H1 (cell line): ENCODE data around the gene TJP3. TPM values are rescaled to one million over a fixed set of nuclear protein-coding genes. Genes with fewer than 3 reads are reported as not detected.

Source experiments
- CTCF ChIA-PET: fragments of 300-600 bp; sonication (Branson Sonifier 250); formaldehyde crosslinking; loops from one replicate; lab custom pipeline; 2021; ENCODE audit not compliant: partially characterized antibody; lab: Charles Lee
- POLR2A ChIA-PET: fragments of 300-600 bp; sonication (Branson Sonifier 250); formaldehyde crosslinking; loops from one replicate; lab custom pipeline; 2021; ENCODE audit warnings: inconsistent platforms; ENCODE audit not compliant: partially characterized antibody; lab: Charles Lee
- DNase-seq, 2 experiments: peaks; one replicate each; pipeline versions ENCODE4 v3.0.0 to v3.0.0-alpha.2; 2010 to 2022; ENCODE audit warnings: low spot score in 2 of 2, low read depth in 1 of 2, mixed read lengths in 1 of 2
- FAIRE-seq: peaks from 2 replicates; lab custom pipeline; 2011; peaks lifted over from hg19 to GRCh38; lab: Jason Lieb, UNC
- H2AFZ ChIP-seq: 2 replicates; pipeline ENCODE4 v1.8.1; 2012; ENCODE audit warnings: low read length, inconsistent platforms
- H2AK5ac ChIP-seq: 2 replicates; pipeline ENCODE4 v1.6.1; 2013; ENCODE audit warnings: low read depth, low read length
- H2BK120ac ChIP-seq: replicated peaks from 2 replicates; pipeline ENCODE3; 2013; ENCODE audit warnings: low read depth, low read length, inconsistent platforms
- H2BK12ac ChIP-seq: 2 replicates; pipeline ENCODE4 v1.6.1; 2013; ENCODE audit warnings: low read depth, low read length
- H2BK15ac ChIP-seq: 2 replicates; pipeline ENCODE4 v1.6.1; 2013; ENCODE audit warnings: low read length
- H2BK20ac ChIP-seq: 2 replicates; pipeline ENCODE4 v1.6.1; 2013; ENCODE audit warnings: low read length
- H2BK5ac ChIP-seq: 2 replicates; pipeline ENCODE4 v1.6.1; 2013; ENCODE audit warnings: low read depth, low read length
- H3K14ac ChIP-seq: 2 replicates; pipeline ENCODE4 v1.6.1; 2013; ENCODE audit warnings: inconsistent platforms; ENCODE audit not compliant: insufficient read length
- H3K18ac ChIP-seq: 2 replicates; pipeline ENCODE4 v1.6.1; 2013; ENCODE audit warnings: low read length; ENCODE audit errors: extremely low read depth
- H3K23ac ChIP-seq: 2 replicates; pipeline ENCODE4 v1.6.1; 2013; ENCODE audit warnings: inconsistent platforms; ENCODE audit not compliant: insufficient read length
- H3K23me2 ChIP-seq: 2 replicates; pipeline ENCODE4 v1.6.1; 2013; ENCODE audit warnings: low read depth, low read length
- H3K27ac ChIP-seq: 2 replicates; pipeline ENCODE4 v1.6.1; 2011; ENCODE audit warnings: low read depth, low read length, inconsistent platforms
- H3K27me3 ChIP-seq, 4 experiments: replicated peaks in 1 of 4; 1 replicate in 1 of 4; 2 replicates in 3 of 4; pipeline versions ENCODE4 v1.6.1 to v1.8.1; 2011 to 2013; ENCODE audit warnings: low read length in 3 of 4, mild to moderate bottlenecking in 3 of 4, inconsistent platforms in 2 of 4, mixed read lengths in 2 of 4, moderate library complexity in 1 of 4; ENCODE audit not compliant: control insufficient read depth in 3 of 4, insufficient read depth in 3 of 4; ENCODE audit errors: extremely low read depth in 1 of 4
- H3K36me3 ChIP-seq, 4 experiments: 2 replicates each; pipeline versions ENCODE4 v1.6.1 to v1.8.1; 2011 to 2013; ENCODE audit warnings: mild to moderate bottlenecking in 4 of 4, low read length in 3 of 4, moderate library complexity in 2 of 4, control low read depth in 1 of 4, inconsistent platforms in 1 of 4; ENCODE audit not compliant: insufficient read depth in 4 of 4, control insufficient read depth in 2 of 4
- H3K4ac ChIP-seq: replicated peaks from 2 replicates; pipeline ENCODE3; 2013; ENCODE audit warnings: low read length, low read depth, mixed read lengths, inconsistent platforms; ENCODE audit not compliant: insufficient read length
- H3K4me1 ChIP-seq, 4 experiments: replicated peaks in 1 of 4; 1 replicate in 1 of 4; 2 replicates in 3 of 4; pipeline versions ENCODE4 v1.6.1 to v1.8.1; 2011 to 2013; ENCODE audit warnings: low read length in 3 of 4, inconsistent platforms in 2 of 4, mixed read lengths in 1 of 4; ENCODE audit not compliant: insufficient read depth in 4 of 4, control insufficient read depth in 3 of 4
- H3K4me2 ChIP-seq, 2 experiments: 2 replicates each; pipeline versions ENCODE4 v1.6.1 to v1.8.1; 2011 to 2013; ENCODE audit warnings: low read depth in 2 of 2, low read length in 2 of 2, control low read depth in 1 of 2, inconsistent platforms in 1 of 2, mild to moderate bottlenecking in 1 of 2; ENCODE audit not compliant: insufficient read depth in 1 of 2
- H3K4me3 ChIP-seq, 4 experiments: fragments of 200-600, 300-600 bp in 1 of 4; sonication (generic), shearing (Covaris generic), sonication (Bioruptor Twin) in 1 of 4; 2 replicates each; pipeline versions ENCODE4 v1.5.1 to v1.8.1; 2011 to 2016; ENCODE audit warnings: low read length in 4 of 4, low read depth in 3 of 4, control low read depth in 2 of 4, inconsistent platforms in 2 of 4, mild to moderate bottlenecking in 2 of 4, mixed read lengths in 1 of 4, moderate library complexity in 1 of 4; ENCODE audit not compliant: insufficient read depth in 2 of 4; ENCODE audit errors: extremely low read depth in 1 of 4
- H3K56ac ChIP-seq: replicated peaks from 2 replicates; pipeline ENCODE3; 2013; ENCODE audit warnings: low read depth, mild to moderate bottlenecking, mixed read lengths, low read length, inconsistent platforms; ENCODE audit not compliant: insufficient read length
- H3K79me1 ChIP-seq: 2 replicates; pipeline ENCODE4 v1.6.1; 2013; ENCODE audit warnings: low read depth, low read length, control low read depth
- H3K79me2 ChIP-seq, 2 experiments: 2 replicates each; pipeline versions ENCODE4 v1.6.1 to v1.8.1; 2012 to 2013; ENCODE audit warnings: low read length in 2 of 2, mild to moderate bottlenecking in 2 of 2, inconsistent platforms in 1 of 2; ENCODE audit not compliant: insufficient read depth in 2 of 2, control insufficient read depth in 1 of 2
- H3K9ac ChIP-seq, 4 experiments: replicated peaks in 1 of 4; 1 replicate in 1 of 4; 2 replicates in 3 of 4; pipeline versions ENCODE4 v1.6.1 to v1.8.1; 2011 to 2013; ENCODE audit warnings: low read depth in 3 of 4, low read length in 3 of 4, control low read depth in 2 of 4, mild to moderate bottlenecking in 2 of 4, moderate library complexity in 2 of 4, inconsistent platforms in 1 of 4; ENCODE audit errors: extremely low read depth in 1 of 4
- H3K9me3 ChIP-seq, 2 experiments: 2 replicates each; pipeline versions ENCODE4 v1.6.1 to v1.8.1; 2012 to 2013; ENCODE audit warnings: mild to moderate bottlenecking in 2 of 2, moderate library complexity in 2 of 2, control low read depth in 1 of 2, inconsistent platforms in 1 of 2, low read depth in 1 of 2, low read length in 1 of 2, mixed read lengths in 1 of 2; ENCODE audit not compliant: insufficient read depth in 2 of 2
- H4K20me1 ChIP-seq, 2 experiments: replicated peaks in 1 of 2; 2 replicates each; pipeline versions ENCODE3 to v1.8.1; 2011 to 2013; ENCODE audit warnings: inconsistent platforms in 2 of 2, low read length in 2 of 2, mild to moderate bottlenecking in 1 of 2; ENCODE audit not compliant: insufficient read depth in 2 of 2, control insufficient read depth in 1 of 2
- H4K5ac ChIP-seq: 2 replicates; pipeline ENCODE4 v1.6.1; 2013; ENCODE audit warnings: low read length, low read depth, mixed read lengths, inconsistent platforms; ENCODE audit not compliant: insufficient read length
- H4K8ac ChIP-seq: 2 replicates; pipeline ENCODE4 v1.8.0; 2013; ENCODE audit warnings: mild to moderate bottlenecking, moderate library complexity, low read length, inconsistent platforms; ENCODE audit not compliant: insufficient read depth; ENCODE audit errors: extremely low read depth
- H4K91ac ChIP-seq: replicated peaks from 2 replicates; pipeline ENCODE3; 2013; ENCODE audit warnings: low read length, mixed read lengths, inconsistent platforms; ENCODE audit not compliant: insufficient read length
- EGR1 ChIP-seq: IDR thresholded peaks from 2 replicates; pipeline ENCODE4 v1.6.1; 2011; ENCODE audit warnings: low read depth, low read length, borderline replicate concordance
- KDM5A ChIP-seq: fragments of 200-600 bp; IDR thresholded peaks from 2 replicates; pipeline ENCODE4 v1.7.1; 2012; ENCODE audit warnings: mild to moderate bottlenecking, low read length, inconsistent platforms, mixed read lengths
- NANOG ChIP-seq: IDR thresholded peaks from 2 replicates; pipeline ENCODE4 v1.6.1; 2011; ENCODE audit warnings: low read length, low read depth, mild to moderate bottlenecking, inconsistent platforms; ENCODE audit not compliant: insufficient read depth, poor library complexity, severe bottlenecking
- POLR2AphosphoS5 ChIP-seq: IDR thresholded peaks from 2 replicates; pipeline ENCODE4 v1.6.1; 2011; ENCODE audit warnings: low read depth, low read length
- SAP30 ChIP-seq: fragments of 300-600 bp; sonication (generic); IDR thresholded peaks from 2 replicates; pipeline ENCODE4 v1.7.1; 2012; ENCODE audit warnings: low read length, moderate library complexity, mild to moderate bottlenecking, inconsistent platforms; ENCODE audit not compliant: insufficient read depth, insufficient replicate concordance
- WGBS, 2 experiments: shearing (Covaris generic) in 1 of 2; methylation state at CpG; one replicate each; pipeline versions ENCODE4 v1.1.6 to v1.1.7; 2013 to 2015; ENCODE audit warnings: low lambda C conversion rate in 2 of 2, mixed read lengths in 2 of 2, inconsistent platforms in 1 of 2, low coverage in 1 of 2, missing lambda C conversion rate in 1 of 2; ENCODE audit not compliant: insufficient replicate concordance in 2 of 2, insufficient coverage in 1 of 2, insufficient read length in 1 of 2; ENCODE audit errors: extremely low coverage in 1 of 2, missing lambda C conversion rate in 1 of 2; 5-methylcytosine and 5-hydroxymethylcytosine counted together
- polyA plus RNA-seq, 7 experiments: library from polyadenylated mRNA; depleted of rRNA in 3 of 7; stranded (reverse) in 5 of 7; unstranded in 2 of 7; fragments of >200 nt in 5 of 7; fragments of 200-250 nt in 2 of 7; gene quantifications; 1 replicate in 5 of 7; 2 replicates in 1 of 7; 4 replicates in 1 of 7; pipeline versions ENCODE4 v1.2.1 to v1.2.3, GENCODE V29; 2011 to 2013; ENCODE audit warnings: missing spikeins in 2 of 7, mixed read lengths in 2 of 7
- total RNA-seq: library from RNA; stranded (reverse); fragmentation: NEBNext Ultra II Directional; extraction: Animal tissue kit (Norgen Biotek cat#: 25700); gene quantifications from 2 replicates; pipeline ENCODE4 v1.2.1, GENCODE V29; 2021

Gene TJP3
- total and polyA plus RNA-seq, 2 of the 8 experiments (the other 6 are each of a cell fraction or from before 2014, with no cell fraction given) = 17.1 to 26.1 TPM

GRCh38 chr19:3748965-3749364 is 40.8 kb downstream of the TJP3 start:
- no peak overlapping the region for H2AFZ ChIP-seq
- no peaks in the 10 kb centered on the region for H3K27me3 ChIP-seq
- no peaks in the 10 kb centered on the region for H3K23me2 ChIP-seq
- H3K14ac ChIP-seq = no peak overlapping the region
- peaks cover 0 to 6% of the 10 kb centered on the region in 2 experiments for H4K20me1 ChIP-seq
- H3K27ac ChIP-seq = no peak overlapping the region
- no peaks in the 10 kb centered on the region for H3K79me1 ChIP-seq
- 97% methylated on average over 8 of the region's 8 CpGs; no CpG with 5 or more reads in 1 of the 2 experiments for WGBS, 2 experiments
- H4K5ac ChIP-seq = no peak overlapping the region
- H3K4me3 ChIP-seq = no peak overlapping the region
- H3K56ac ChIP-seq = no peak overlapping the region
- H2BK120ac ChIP-seq = no peak overlapping the region
- no peak overlapping the region for H4K8ac ChIP-seq
- no peak overlapping the region for H3K4ac ChIP-seq
- ChIA-PET CTCF (interaction anchor here (0.6 to 1.8 kb wide), 3 partner anchors 10 to 74 kb away, joined by 3 to 5 read pairs (median 3); no protein-coding TSS in a partner anchor), POLR2A (interaction anchor here (0.6 to 0.7 kb wide), 2 partner anchors 10 to 65 kb away, joined by 3 read pairs; no protein-coding TSS in a partner anchor)
- H3K9me3 ChIP-seq = no peaks in the 10 kb centered on the region
- no peak overlapping the region for H2BK15ac ChIP-seq
- H3K4me2 ChIP-seq = no peak overlapping the region
- peaks cover 0 to 26% (median 12%) of the 10 kb centered on the region in 4 experiments; a peak in 4 of 8 replicates for H3K36me3 ChIP-seq
- no peak overlapping the region for H2BK12ac ChIP-seq
- no peak overlapping the region for H3K23ac ChIP-seq
- H4K91ac ChIP-seq = no peak overlapping the region
- DNase-seq = no peak
- no peaks in the 10 kb centered on the region for H3K79me2 ChIP-seq
- H3K18ac ChIP-seq = no peak overlapping the region
- no peak for FAIRE-seq
- H2AK5ac ChIP-seq = no peak overlapping the region
- H2BK5ac ChIP-seq = no peak overlapping the region
- no peak overlapping the region for H3K9ac ChIP-seq
- H3K4me1 ChIP-seq = no peaks in the 10 kb centered on the region
- no peak overlapping the region for H2BK20ac ChIP-seq
- TF ChIP-seq POLR2AphosphoS5 = no peak
- TF ChIP-seq EGR1 = no peak
- TF ChIP-seq SAP30 = no peak
- no peak for TF ChIP-seq NANOG
- no peak for TF ChIP-seq KDM5A
